GM12878 (cell line): ENCODE measurements around the gene NSUN5. TPM values are rescaled to one million over a fixed set of nuclear protein-coding genes. Genes with fewer than 3 reads are reported as not detected.
"Not testable (repeated sequence)": the region's sequence is repeated elsewhere in the genome, so short reads cannot be mapped to it uniquely, and the experiment has no call there.

Experiments
- ATAC-seq: fragments of 200-7000 bp; cut with Tn5 transposase; 3 replicates; pipeline ENCODE4 v1.9.1; 2020; ENCODE audit warnings: mild to moderate bottlenecking, moderate library complexity
- BruUV-seq: library from RNA; stranded (reverse); fragments of 400-500 nt; replicated peaks from 2 replicates; lab custom pipeline; 2021; lab: Mats Ljungman, UMichigan
- CTCF ChIA-PET: fragments of 300-600 bp; sonication (Branson Sonifier 250); formaldehyde crosslinking; extraction: SDS; loops from one replicate; lab custom pipeline; 2021; ENCODE audit warnings: inconsistent platforms; lab: Yijun Ruan, JAX
- POLR2A ChIA-PET: fragments of 350-600 bp; formaldehyde crosslinking; extraction: SDS; loops from one replicate; lab custom pipeline; 2021; ENCODE audit warnings: inconsistent platforms; lab: Charles Lee
- RAD21 ChIA-PET: fragments of 300-600 bp; sonication (Branson Sonifier 250); formaldehyde crosslinking; loops from one replicate; lab custom pipeline; 2023; ENCODE audit warnings: antibody characterized with exemption; ENCODE audit not compliant: unreplicated experiment; lab: Charles Lee
- SMC1A ChIA-PET: fragments of 300-600 bp; sonication (Branson Sonifier 250); formaldehyde crosslinking; loops from one replicate; lab custom pipeline; 2023; ENCODE audit not compliant: unreplicated experiment, uncharacterized antibody; lab: Charles Lee
- DNase-seq: peaks from one replicate; pipeline ENCODE4 v3.0.0-alpha.2; 2011; ENCODE audit warnings: low read depth, low spot score
- FAIRE-seq: peaks from 3 replicates; lab custom pipeline; 2011; peaks lifted over from hg19 to GRCh38; lab: Jason Lieb, UNC
- H2AFZ ChIP-seq: 2 replicates; pipeline ENCODE4 v1.6.0; 2011; ENCODE audit warnings: low read depth, low read length, control low read depth; ENCODE audit not compliant: control insufficient read depth
- H3K27ac ChIP-seq: 2 replicates; pipeline ENCODE4 v1.5.1; 2011; ENCODE audit warnings: control low read depth; ENCODE audit not compliant: control insufficient read depth, insufficient read depth
- H3K27me3 ChIP-seq, 2 experiments: replicated peaks in 1 of 2; 2 replicates each; pipeline versions ENCODE4 v1.6.0 to v1.6.1; 2011; ENCODE audit warnings: low read length in 1 of 2; ENCODE audit not compliant: control insufficient read depth in 2 of 2, insufficient read depth in 2 of 2
- H3K36me3 ChIP-seq, 2 experiments: 2 replicates each; pipeline ENCODE4 v1.5.1; 2011; ENCODE audit warnings: low read length in 1 of 2; ENCODE audit not compliant: control insufficient read depth in 2 of 2, insufficient read depth in 2 of 2
- H3K4me1 ChIP-seq: 2 replicates; pipeline ENCODE4 v1.6.1; 2011; ENCODE audit warnings: mild to moderate bottlenecking, low read length, moderate library complexity, mixed read lengths; ENCODE audit not compliant: control insufficient read depth, insufficient read depth
- H3K4me2 ChIP-seq: 2 replicates; pipeline ENCODE4 v1.6.0; 2011; ENCODE audit warnings: control low read depth; ENCODE audit not compliant: control insufficient read depth, insufficient read depth
- H3K4me3 ChIP-seq: fragments of 200-600 bp; sonication (generic); 2 replicates; pipeline ENCODE4 v1.5.1; 2016
- H3K79me2 ChIP-seq: 2 replicates; pipeline ENCODE4 v1.6.0; 2011; ENCODE audit warnings: low read length; ENCODE audit not compliant: control insufficient read depth, insufficient read depth
- H3K9ac ChIP-seq: 2 replicates; pipeline ENCODE4 v1.8.0; 2011; ENCODE audit warnings: low read length, control low read depth, mixed read lengths; ENCODE audit not compliant: control insufficient read depth, insufficient read depth
- H3K9me3 ChIP-seq: replicated peaks from 3 replicates; pipeline ENCODE4 v1.5.1; 2011; ENCODE audit warnings: mild to moderate bottlenecking, low read length; ENCODE audit not compliant: control insufficient read depth, insufficient read depth
- H4K20me1 ChIP-seq: 2 replicates; pipeline ENCODE4 v1.6.0; 2011; ENCODE audit not compliant: control insufficient read depth, insufficient read depth
- WGBS: methylation state at CpG from one replicate; pipeline ENCODE4 v1.1.6; 2016; ENCODE audit warnings: low lambda C conversion rate; ENCODE audit not compliant: insufficient replicate concordance, insufficient coverage; ENCODE audit errors: missing lambda C conversion rate; 5-methylcytosine and 5-hydroxymethylcytosine counted together
- in situ Hi-C: fragments of 300-500 bp; cut with MboI; formaldehyde crosslinking; loops from 9 replicates; pipeline ENCODE4 v1.14.3; 2018; ENCODE audit warnings: mixed read lengths
- intact Hi-C: fragments of 100-400 bp; cut with micrococcal nuclease; formaldehyde crosslinking; loops from one replicate; pipeline ENCODE4 v1.14.2; 2022; ENCODE audit not compliant: unreplicated experiment
- polyA plus RNA-seq, 11 experiments: library from polyadenylated mRNA; depleted of rRNA in 4 of 11; unstranded in 6 of 11; stranded (reverse) in 5 of 11; fragments of >200 nt; fragmentation: Nextera tagmentation in 4 of 11; fragmentation: Illumina TruSeq in 1 of 11; extraction: Ambion mirVana in 4 of 11; extraction: Trizol in 1 of 11; gene quantifications; 1 replicate in 1 of 11; 2 replicates in 10 of 11; pipeline versions ENCODE4 v1.2.1 to v1.2.3, GENCODE V29; 2011 to 2016; ENCODE audit warnings: inconsistent platforms in 2 of 11, missing spikeins in 2 of 11, low read depth in 1 of 11
- total RNA-seq, 4 experiments: library from RNA; depleted of rRNA in 3 of 4; stranded (reverse); fragments of >200 nt in 3 of 4; fragmentation: Illumina TruSeq in 1 of 4; extraction: Trizol in 1 of 4; gene quantifications; 2 replicates each; pipeline versions ENCODE4 v1.2.1 to v1.2.3, GENCODE V29; 2013 to 2021
- TF ChIP-seq, protein P1 (sequence below): IDR thresholded peaks from 2 replicates; pipeline ENCODE4 v1.6.1; 2011; ENCODE audit warnings: borderline replicate concordance, low read depth, mild to moderate bottlenecking, moderate library complexity, mixed read lengths, low read length; ENCODE audit not compliant: insufficient read depth; ENCODE audit errors: extremely low read length

The NSUN5 gene
- total and polyA plus RNA-seq, 10 of the 15 experiments (the other 5 are each of a cell fraction or from before 2014, with no cell fraction given): 2.0 to 63.4 (median 38.2) TPM

- TF ChIP-seq, protein P1, sequence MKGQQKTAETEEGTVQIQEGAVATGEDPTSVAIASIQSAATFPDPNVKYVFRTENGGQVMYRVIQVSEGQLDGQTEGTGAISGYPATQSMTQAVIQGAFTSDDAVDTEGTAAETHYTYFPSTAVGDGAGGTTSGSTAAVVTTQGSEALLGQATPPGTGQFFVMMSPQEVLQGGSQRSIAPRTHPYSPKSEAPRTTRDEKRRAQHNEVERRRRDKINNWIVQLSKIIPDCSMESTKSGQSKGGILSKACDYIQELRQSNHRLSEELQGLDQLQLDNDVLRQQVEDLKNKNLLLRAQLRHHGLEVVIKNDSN: no peak
Measured at GRCh38 chr7:73328696-73329095, 20.1 kb upstream of the NSUN5 start (continued).

DNA sequence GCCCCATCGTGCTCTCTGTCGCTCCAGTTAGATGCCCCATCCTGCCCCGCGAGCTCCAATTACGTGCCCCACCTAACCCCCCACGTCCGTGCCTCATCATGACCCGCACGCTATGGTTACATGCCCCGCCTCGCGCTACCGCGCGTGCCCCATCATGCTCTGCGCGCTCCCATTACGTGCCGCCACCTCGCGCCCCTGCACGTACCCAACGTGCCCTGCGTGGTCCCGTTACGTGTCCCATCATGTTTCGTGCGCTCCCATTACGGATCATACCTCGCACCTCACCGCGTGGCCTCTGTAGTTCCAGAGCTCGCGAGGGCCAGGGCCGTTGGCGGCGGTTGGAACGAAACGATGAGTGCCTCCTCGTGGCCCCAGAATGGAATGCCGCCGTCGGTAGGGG is 19.3 kb upstream of the NSUN5 start, which contains the start of the genes FKBP6 and TRIM50:
TSS of gene FKBP6 (plus strand) at position 240 of the 400 bp plus-strand sequence. CDS start 268 bp downstream, outside the sequence.
TSS of gene TRIM50 (minus strand) at position 161 of the 400 bp plus-strand sequence. CDS start 3,295 bp downstream, outside the sequence.
- H3K9me3 ChIP-seq, H2AFZ ChIP-seq, POLR2A ChIA-PET, H3K27ac ChIP-seq, H3K9ac ChIP-seq, intact Hi-C loops, H3K4me2 ChIP-seq, H3K4me3 ChIP-seq, H3K36me3 ChIP-seq, SMC1A ChIA-PET, H3K4me1 ChIP-seq, DNase-seq, H4K20me1 ChIP-seq, H3K27me3 ChIP-seq, H3K79me2 ChIP-seq, BruUV-seq, FAIRE-seq, ATAC-seq, in situ Hi-C loops: not testable (repeated sequence)
- WGBS: 94% methylated on average over 42 of the region's 43 CpGs
- ChIA-PET RAD21 (interaction anchor here (0.9 kb wide), 1 partner anchor 123 kb away, joined by 3 read pairs; no protein-coding TSS in a partner anchor), CTCF (interaction anchor here (1.3 kb wide), 1 partner anchor 123 kb away, joined by 5 read pairs; no protein-coding TSS in a partner anchor)

GRCh38 chr7:73327449-73327848 is 18.8 kb upstream of the NSUN5 start:
- FAIRE-seq, H3K27me3 ChIP-seq, DNase-seq, POLR2A ChIA-PET, H3K79me2 ChIP-seq, H3K4me1 ChIP-seq, H3K36me3 ChIP-seq, H4K20me1 ChIP-seq, intact Hi-C loops, SMC1A ChIA-PET, in situ Hi-C loops, H3K27ac ChIP-seq, H3K9ac ChIP-seq, H3K9me3 ChIP-seq, H3K4me2 ChIP-seq, ATAC-seq, H2AFZ ChIP-seq, H3K4me3 ChIP-seq, BruUV-seq: not testable (repeated sequence)
- RAD21 ChIA-PET: interaction anchor here (0.9 kb wide), 1 partner anchor 124 kb away, joined by 3 read pairs; no protein-coding TSS in a partner anchor
- CTCF ChIA-PET: interaction anchor here (1.3 to 1.7 kb wide), 2 partner anchors 69 to 124 kb away, joined by 3 to 5 read pairs; no protein-coding TSS in a partner anchor
- 72% methylated on average over 10 of the region's 13 CpGs for WGBS

DNA sequence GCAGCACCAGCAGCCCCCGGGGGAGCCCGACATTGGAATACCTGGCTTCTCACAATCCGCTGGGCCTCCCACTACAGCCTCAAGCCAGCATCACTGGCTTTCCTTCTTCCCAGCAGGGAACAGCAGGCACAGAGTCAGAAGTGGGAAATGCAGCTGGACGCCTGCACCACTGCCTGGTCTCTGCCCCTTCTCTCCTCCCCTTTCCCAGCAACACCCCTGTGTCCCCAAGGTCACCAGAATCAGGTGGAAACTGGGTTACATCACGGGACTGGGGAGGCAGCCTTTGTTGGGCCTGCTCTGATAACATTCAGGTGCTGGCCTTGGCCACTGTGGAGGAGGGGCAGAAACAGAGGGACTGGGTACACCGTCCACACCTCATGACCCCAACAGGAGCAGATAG is 16.8 kb upstream of the NSUN5 start:
- ATAC-seq, in situ Hi-C loops, H3K27ac ChIP-seq, H3K36me3 ChIP-seq, H3K27me3 ChIP-seq, DNase-seq, FAIRE-seq, POLR2A ChIA-PET, H3K9me3 ChIP-seq, H3K4me1 ChIP-seq, H3K79me2 ChIP-seq, BruUV-seq, intact Hi-C loops, H2AFZ ChIP-seq, H4K20me1 ChIP-seq, SMC1A ChIA-PET, H3K4me2 ChIP-seq, H3K4me3 ChIP-seq, H3K9ac ChIP-seq: not testable (repeated sequence)
- RAD21 ChIA-PET: interaction anchor here (1.6 kb wide), 1 partner anchor 10 kb away, joined by 5 read pairs; no protein-coding TSS in a partner anchor
- 71% methylated on average over 6 of the region's 6 CpGs for WGBS
- CTCF ChIA-PET: interaction anchor here (1.7 to 3.3 kb wide), 2 partner anchors 119 to 127 kb away, joined by 6 to 33 read pairs; no protein-coding TSS in a partner anchor
